Measurements from ENCODE around the gene FARP2.

FARP2 gene

GRCh38 chr2:241334813-241335212 lies 21.3 kb upstream of the FARP2 start:
- Histone ChIP-seq H3K27ac (no peak overlapping the region), H3K4me3 (no peak overlapping the region), H3K36me3 (peaks cover 81 to 95% (median 93%) of the 10 kb centered on the region in 11 experiments), H4K20me1 (peaks cover 72 to 95% (median 89%) of the 10 kb centered on the region in 11 experiments), H3K27me3 (no peaks in the 10 kb centered on the region), H3K9me3 (replicated peaks in 1 of 11) (no peaks in the 10 kb centered on the region), H3K4me2 (no peak overlapping the region), H3K4me1 (peaks cover 0 to 9% (median 2%) of the 10 kb centered on the region in 10 experiments; a peak in 4 of 20 replicates), H3K9ac (no peak overlapping the region)
- TF ChIP-seq Cebpa-rat (IDR thresholded peaks at IDR 0.05) = no peak

- Histone ChIP-seq H3K36me3 (peaks cover 93 to 95% (median 95%) of the 10 kb centered on the region in 11 experiments), H3K9me3 (replicated peaks in 1 of 11) (no peaks in the 10 kb centered on the region), H3K4me2 (no peak overlapping the region), H4K20me1 (peaks cover 50 to 95% (median 75%) of the 10 kb centered on the region in 11 experiments), H3K27ac (no peak overlapping the region), H3K4me3 (no peak overlapping the region), H3K4me1 (peaks cover 0 to 9% (median 2%) of the 10 kb centered on the region in 10 experiments; a peak in 4 of 20 replicates), H3K27me3 (no peaks in the 10 kb centered on the region), H3K9ac (no peak overlapping the region)
- no peak for TF ChIP-seq Cebpa-rat (IDR thresholded peaks at IDR 0.05)
Observed at GRCh38 chr2:241339839-241340630, 16.1 kb upstream of the FARP2 start.

DNA sequence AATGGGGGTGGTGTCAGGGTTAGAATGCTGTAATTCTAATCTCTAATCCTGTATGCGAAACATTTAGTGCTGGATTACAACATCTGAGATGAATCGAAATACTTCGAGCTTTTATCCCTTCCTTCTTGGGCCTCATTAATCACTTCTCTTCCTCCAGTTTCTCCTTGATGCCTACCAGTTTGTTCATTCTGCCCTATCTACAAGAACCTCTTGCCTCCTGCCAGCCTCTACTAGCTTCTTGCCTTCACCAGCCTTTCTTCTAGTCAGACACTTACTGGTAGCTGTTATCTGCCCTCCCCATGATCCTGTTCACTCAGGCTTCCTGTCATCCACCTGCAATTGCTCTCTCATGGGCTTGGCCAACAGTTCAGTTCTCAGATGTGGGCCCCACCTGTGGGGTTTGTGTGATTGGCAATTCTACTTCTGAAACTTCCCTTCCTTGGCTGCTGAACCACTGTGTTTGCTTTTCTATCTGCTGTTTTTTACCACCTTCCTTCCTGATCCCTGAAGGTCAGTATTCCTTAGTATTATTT lies 15.4 kb upstream of the FARP2 start:
- peaks cover 0 to 8% (median 2%) of the 10 kb centered on the region in 10 experiments; a peak in 4 of 20 replicates for H3K4me1 ChIP-seq
- no peaks in the 10 kb centered on the region for H3K27me3 ChIP-seq
- H3K4me3 ChIP-seq = no peak overlapping the region
- no peak overlapping the region for H3K9ac ChIP-seq
- H4K20me1 ChIP-seq = peaks cover 46 to 95% (median 72%) of the 10 kb centered on the region in 11 experiments
- H3K36me3 ChIP-seq = peaks cover 93 to 95% (median 95%) of the 10 kb centered on the region in 11 experiments
- no peak overlapping the region for H3K4me2 ChIP-seq
- TF ChIP-seq Cebpa-rat (IDR thresholded peaks at IDR 0.05) = no peak
- no peaks in the 10 kb centered on the region for H3K9me3 ChIP-seq (replicated peaks in 1 of 11)
- H3K27ac ChIP-seq = no peak overlapping the region

DNA sequence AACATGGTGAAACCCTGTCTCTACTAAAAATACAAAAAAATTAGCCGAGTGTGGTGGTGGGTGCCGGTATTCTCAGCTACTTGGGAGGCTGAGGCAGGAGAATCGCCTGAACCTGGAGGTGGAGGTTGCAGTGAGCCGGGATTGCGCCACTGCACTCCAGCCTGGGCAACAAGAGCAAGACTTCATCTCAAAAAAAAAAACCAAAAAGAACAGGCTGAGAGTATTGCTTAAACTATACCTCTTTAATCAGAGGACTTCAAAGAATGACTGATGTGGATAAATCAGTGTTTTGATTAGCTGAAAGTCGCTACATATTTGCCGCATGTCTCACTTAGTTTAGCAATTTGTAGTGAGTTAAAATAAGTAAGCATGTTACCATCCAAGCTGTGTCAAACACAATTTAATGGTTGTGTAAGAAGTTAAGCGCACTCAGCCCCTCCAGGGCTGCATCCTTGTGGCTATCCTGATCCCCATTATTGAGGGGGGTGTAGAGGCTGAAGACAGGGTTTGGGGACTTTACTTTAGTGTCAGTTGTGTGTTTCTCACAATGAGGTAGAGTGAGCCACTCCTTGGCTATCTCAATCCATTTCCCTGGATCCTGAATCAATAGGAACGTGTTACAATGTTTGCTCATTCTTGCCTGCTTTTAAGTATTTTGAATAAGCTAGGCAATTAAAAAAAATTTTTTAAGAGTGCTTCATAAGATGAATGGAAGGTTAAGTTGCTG lies 11.0 kb upstream of the FARP2 start:
- Histone ChIP-seq H3K36me3 (peaks cover 99 to 100% (median 100%) of the 10 kb centered on the region in 11 experiments), H3K9me3 (replicated peaks in 1 of 11) (no peaks in the 10 kb centered on the region), H3K27me3 (no peaks in the 10 kb centered on the region), H3K4me2 (no peak overlapping the region), H3K4me1 (no peaks in the 10 kb centered on the region), H4K20me1 (peaks cover 21 to 95% (median 50%) of the 10 kb centered on the region in 11 experiments; a peak in 21 of 22 replicates), H3K4me3 (no peak overlapping the region), H3K27ac (no peak overlapping the region), H3K9ac (no peak overlapping the region)
- TF ChIP-seq Cebpa-rat (IDR thresholded peaks at IDR 0.05) = 0 out of 22 replicates have a peak, but pooled peaks of 1 of the 11 experiments have one; percentile 6

- no peak overlapping the region for H3K27ac ChIP-seq
- TF ChIP-seq Cebpa-rat (IDR thresholded peaks at IDR 0.05) = no peak
- peaks cover 98 to 100% (median 100%) of the 10 kb centered on the region in 11 experiments for H3K36me3 ChIP-seq
Observed at GRCh38 chr2:241349941-241350340, 6.1 kb upstream of the FARP2 start.

DNA sequence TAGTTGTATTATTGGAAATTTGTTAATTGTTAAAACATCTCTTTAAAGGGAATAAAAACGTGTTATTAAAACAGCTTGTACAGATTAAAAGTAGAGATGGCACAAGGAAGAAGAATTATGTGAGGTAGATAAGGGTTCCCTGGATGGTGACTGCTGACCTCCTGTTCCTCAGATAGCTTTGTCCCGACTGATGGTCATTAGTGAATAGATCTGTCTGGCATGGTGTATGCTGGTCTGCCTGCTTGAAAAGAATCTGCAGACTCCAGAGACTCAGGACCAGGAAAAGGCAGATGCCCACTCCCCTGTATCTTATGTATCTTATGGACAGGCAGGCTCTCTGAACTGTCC lies 5.6 kb upstream of the FARP2 start:
- Histone ChIP-seq H3K4me2 (no peak overlapping the region), H3K9ac (no peak overlapping the region), H3K4me3 (no peak overlapping the region), H4K20me1 (peaks cover 22 to 83% (median 45%) of the 10 kb centered on the region in 11 experiments; a peak in 21 of 22 replicates), H3K4me1 (peaks cover 0 to 10% (median 5%) of the 10 kb centered on the region in 10 experiments; a peak in 8 of 20 replicates), H3K36me3 (peaks cover 94 to 98% (median 97%) of the 10 kb centered on the region in 11 experiments), H3K9me3 (replicated peaks in 1 of 11) (no peaks in the 10 kb centered on the region), H3K27me3 (no peaks in the 10 kb centered on the region), H3K27ac (no peak overlapping the region)
- no peak for TF ChIP-seq Cebpa-rat (IDR thresholded peaks at IDR 0.05)

More at GRCh38 chr2:241349941-241350340, 6.1 kb upstream of the FARP2 start:
- peaks cover 0 to 7% (median 2%) of the 10 kb centered on the region in 10 experiments; a peak in 8 of 20 replicates for H3K4me1 ChIP-seq
- H3K4me2 ChIP-seq = no peak overlapping the region
- no peak overlapping the region for H3K9ac ChIP-seq
- peaks cover 23 to 84% (median 46%) of the 10 kb centered on the region in 11 experiments; a peak in 21 of 22 replicates for H4K20me1 ChIP-seq
- no peaks in the 10 kb centered on the region for H3K9me3 ChIP-seq (replicated peaks in 1 of 11)
- no peak overlapping the region for H3K4me3 ChIP-seq
- no peaks in the 10 kb centered on the region for H3K27me3 ChIP-seq

DNA sequence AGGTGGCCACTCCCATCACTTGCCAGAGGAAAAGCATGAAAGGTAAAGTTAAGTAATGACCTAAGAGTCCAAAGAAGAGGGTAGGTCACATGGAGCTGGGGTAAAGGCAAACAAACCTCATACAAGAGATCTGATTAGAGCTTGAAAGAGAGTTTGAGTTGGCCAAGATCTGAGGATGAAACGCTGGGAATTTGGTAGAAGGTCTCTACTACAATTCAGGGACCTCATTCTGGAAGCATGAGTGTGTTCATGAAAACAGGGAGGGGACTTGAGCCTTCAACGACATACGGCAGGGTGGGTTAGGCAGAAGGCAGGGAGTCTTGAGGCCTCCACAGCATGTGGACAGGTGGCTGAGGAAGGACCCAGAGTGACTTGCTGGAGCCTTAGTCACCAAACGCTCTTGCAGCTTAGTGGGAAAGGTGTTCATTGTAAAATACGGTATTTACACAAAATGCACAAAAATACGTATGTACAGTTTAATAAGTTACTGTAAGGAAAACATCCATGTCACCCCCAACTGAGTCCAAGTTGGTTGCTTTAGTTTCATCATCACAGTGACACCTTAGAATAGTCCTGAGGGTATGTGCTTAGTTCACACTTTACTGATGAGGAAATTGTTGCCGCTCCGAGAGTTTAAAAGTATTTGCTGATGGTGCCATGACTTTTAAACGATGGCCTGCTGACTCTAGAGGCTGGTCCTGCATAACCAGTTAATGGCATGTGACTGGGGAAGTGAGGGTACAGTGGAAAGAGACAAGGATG lies 5.0 kb upstream of the FARP2 start:
- Histone ChIP-seq H3K27ac (no peak overlapping the region), H3K4me1 (peaks cover 0 to 10% (median 5%) of the 10 kb centered on the region in 10 experiments; a peak in 8 of 20 replicates), H3K9ac (no peak overlapping the region), H3K36me3 (peaks cover 88 to 92% (median 92%) of the 10 kb centered on the region in 11 experiments), H3K27me3 (no peaks in the 10 kb centered on the region), H3K4me2 (no peak overlapping the region), H3K9me3 (replicated peaks in 1 of 11) (no peaks in the 10 kb centered on the region), H3K4me3 (no peak overlapping the region), H4K20me1 (peaks cover 22 to 77% (median 42%) of the 10 kb centered on the region in 11 experiments; a peak in 21 of 22 replicates)
- TF ChIP-seq Cebpa-rat (IDR thresholded peaks at IDR 0.05) = no peak

GRCh38 chr2:241351640-241352031 lies 4.4 kb upstream of the FARP2 start:
- no peak overlapping the region for H3K27ac ChIP-seq
- H3K4me1 ChIP-seq = peaks cover 0 to 10% (median 6%) of the 10 kb centered on the region in 10 experiments; a peak in 13 of 20 replicates
- TF ChIP-seq Cebpa-rat (IDR thresholded peaks at IDR 0.05) = no peak
- no peak overlapping the region for H3K4me3 ChIP-seq
- H3K27me3 ChIP-seq = no peaks in the 10 kb centered on the region
- H3K9ac ChIP-seq = no peak overlapping the region; a peak in 1 of 22 replicates
- peaks cover 25 to 75% (median 36%) of the 10 kb centered on the region in 11 experiments; a peak in 21 of 22 replicates for H4K20me1 ChIP-seq
- no peak overlapping the region for H3K4me2 ChIP-seq
- H3K9me3 ChIP-seq (replicated peaks in 1 of 11) = no peaks in the 10 kb centered on the region
- peaks cover 82 to 86% (median 86%) of the 10 kb centered on the region in 11 experiments for H3K36me3 ChIP-seq

Data from BLaER1 treated with 17β-estradiol and CSF1 and Interleukin-3, amounts not matched to agents 10 nM and 100 nM (cell line).